HG03066 (cell line): ENCODE measurements around the gene MED16.
"Not testable (repeated sequence)": the region's sequence is repeated elsewhere in the genome, so short reads cannot be mapped to it uniquely, and the experiment has no call there.

ENCODE experiments used
- ATAC-seq: cut with Tn5 transposase; IDR thresholded peaks from one replicate; pipeline ENCODE4 v1.9.1; 2021; ENCODE audit warnings: low read depth; ENCODE audit not compliant: unreplicated experiment

The MED16 gene

GRCh38 chr19:840519-841206, 52.3 kb downstream of the MED16 start, which contains the start of gene PRTN3:
PRTN3 (plus strand) TSS chr19:840999; CDS start chr19:841009, 10 bp downstream.
- no peak for ATAC-seq

GRCh38 chr19:835210-835810, 57.7 kb downstream of the MED16 start:
- ATAC-seq: no peak

GRCh38 chr19:834216-834615, 58.8 kb downstream of the MED16 start:
- no peak for ATAC-seq

- no peak for ATAC-seq
These were observed 61.3 kb downstream of the MED16 start for GRCh38 chr19:831407-832369.

GRCh38 chr19:829129-829758, 63.7 kb downstream of the MED16 start:
- no peak for ATAC-seq

GRCh38 chr19:827710-828321, 65.2 kb downstream of the MED16 start, which contains the start of gene AZU1:
AZU1 (plus strand) TSS chr19:827837; CDS start chr19:827847, 10 bp downstream.
- no peak for ATAC-seq

- ATAC-seq: no peak
These were observed 65.7 kb downstream of the MED16 start for GRCh38 chr19:827314-827709.

- no peak for ATAC-seq
These were observed 66.9 kb downstream of the MED16 start for GRCh38 chr19:825897-826644.

- ATAC-seq: no peak
These were observed 68.1 kb downstream of the MED16 start for GRCh38 chr19:824885-825284.

GRCh38 chr19:823565-824121, 69.3 kb downstream of the MED16 start:
- no peak for ATAC-seq

- ATAC-seq: no peak
These were observed 71.0 kb downstream of the MED16 start, which contains the start of gene PLPPR3 for GRCh38 chr19:821825-822503. PLPPR3 (minus strand) TSS chr19:821955; CDS start chr19:821559, 396 bp downstream.

GRCh38 chr19:821231-821824, 71.7 kb downstream of the MED16 start:
- no peak for ATAC-seq

GRCh38 chr19:820212-820611, 72.8 kb downstream of the MED16 start:
- ATAC-seq: not testable (repeated sequence)
